Breast epithelium (tissue), 4 donors: Measurements from ENCODE around the gene ZNF92. TPM values are rescaled to one million over a fixed set of nuclear protein-coding genes. Genes with fewer than 3 reads are reported as not detected.
"Not testable (repeated sequence)": the region's sequence is repeated elsewhere in the genome, so short reads cannot be mapped to it uniquely, and the experiment has no call there.

Experiments
- DNase-seq, 2 donors: peaks; one replicate each; pipeline ENCODE4 v3.0.0-alpha.2; 2019; ENCODE audit warnings: low spot score in 2 of 2
- H3K27ac ChIP-seq, 2 donors: fragments of 200-600 bp; sonication (generic) in 1 of 2; one replicate each; pipeline ENCODE4 v1.5.1; 2016 to 2019; ENCODE audit warnings: mild to moderate bottlenecking in 1 of 2
- H3K27me3 ChIP-seq, 2 donors: fragments of 200-600 bp; sonication (generic) in 1 of 2; one replicate each; pipeline versions ENCODE4 v1.5.1 to v1.6.0; 2017 to 2019; ENCODE audit warnings: control low read depth in 1 of 2, mild to moderate bottlenecking in 1 of 2
- H3K36me3 ChIP-seq: fragments of 200-600 bp; one replicate; pipeline ENCODE4 v1.5.1; 2019
- H3K4me1 ChIP-seq, 2 donors: fragments of 200-600 bp; sonication (generic); one replicate each; pipeline ENCODE4 v1.5.1; 2016 to 2019; ENCODE audit warnings: control low read depth in 1 of 2
- H3K4me3 ChIP-seq, 3 donors: fragments of 200-600 bp; sonication (generic); 1 replicate in 2 of 3; 2 replicates in 1 of 3; pipeline ENCODE4 v1.5.1; 2016 to 2019; ENCODE audit warnings: mild to moderate bottlenecking in 3 of 3, moderate library complexity in 2 of 3
- H3K9me3 ChIP-seq, 2 donors: fragments of 200-600 bp; sonication (generic) in 1 of 2; one replicate each; pipeline ENCODE4 v1.5.1; 2016 to 2019; ENCODE audit warnings: control low read depth in 1 of 2
- CTCF ChIP-seq, 3 donors: fragments of 450-650 bp; IDR thresholded peaks; one replicate each; pipeline ENCODE4 v1.5.1; 2016 to 2017; ENCODE audit warnings: antibody characterized with exemption in 3 of 3, mild to moderate bottlenecking in 3 of 3, moderate library complexity in 3 of 3
- POLR2A ChIP-seq: fragments of 450-650 bp; IDR thresholded peaks from one replicate; pipeline ENCODE4 v1.6.1; 2016; ENCODE audit warnings: antibody characterized with exemption, mild to moderate bottlenecking, moderate library complexity
- POLR2AphosphoS5 ChIP-seq, 3 donors: sonication (generic); formaldehyde crosslinking; IDR thresholded peaks; one replicate each; pipeline ENCODE4 v1.6.1; 2017; ENCODE audit warnings: antibody characterized with exemption in 3 of 3
- intact Hi-C: fragments of 100-400 bp; cut with DNase I; formaldehyde crosslinking; loops from one replicate; pipeline ENCODE4 v1.15.1; 2023; ENCODE audit warnings: low total_unique reads
- total RNA-seq, 3 donors: library from RNA; depleted of rRNA; stranded (reverse); fragments of >200 nt; gene quantifications; one replicate each; pipeline ENCODE4 v1.1.0, GENCODE V29; 2016

Gene ZNF92
- total RNA-seq, 3 donors from 2014 or later = 7.7 to 38.8 (median 28.5) TPM

GRCh38 chr7:65342723-65343629 is 30.7 kb upstream of the ZNF92 start:
- H3K27ac ChIP-seq = no peak overlapping the region
- TF ChIP-seq POLR2AphosphoS5 (IDR thresholded peaks at IDR 0.05) (no peak), CTCF (IDR thresholded peaks at IDR 0.05) (no peak), POLR2A (no peak)
- no peaks in the 10 kb centered on the region for H3K4me1 ChIP-seq
- intact Hi-C loops = no loop called here
- H3K9me3 ChIP-seq = peaks cover 0 to 4% of the 10 kb centered on the region in 2 donors
- no peaks in the 10 kb centered on the region for H3K36me3 ChIP-seq
- no peaks in the 10 kb centered on the region for H3K27me3 ChIP-seq
- DNase-seq = no peak
- H3K4me3 ChIP-seq = no peak overlapping the region

GRCh38 chr7:65344541-65344940 is 29.1 kb upstream of the ZNF92 start:
- H3K36me3 ChIP-seq, H3K4me3 ChIP-seq, H3K9me3 ChIP-seq, DNase-seq, intact Hi-C loops, H3K27ac ChIP-seq, H3K4me1 ChIP-seq, H3K27me3 ChIP-seq: not testable (repeated sequence)

DNA sequence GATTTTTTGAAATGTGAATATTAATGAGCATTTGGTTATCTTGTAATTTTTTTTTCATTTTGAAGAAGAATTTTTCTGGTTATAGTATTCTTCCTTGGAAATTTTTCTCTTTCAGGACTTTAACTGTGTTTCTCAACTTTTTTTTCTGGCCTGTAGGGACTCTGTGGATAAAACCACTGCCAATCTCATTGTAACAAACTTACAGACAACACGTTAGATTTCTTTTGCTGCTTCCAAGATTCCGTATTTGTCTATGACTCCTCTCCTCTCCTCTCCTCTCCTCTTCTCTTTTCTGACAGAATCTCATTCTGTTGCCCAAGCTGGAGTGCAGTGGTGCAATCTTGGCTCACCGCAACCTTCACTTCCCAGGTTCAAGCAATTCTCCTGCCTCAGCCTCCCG is 19.4 kb upstream of the ZNF92 start:
- TF ChIP-seq CTCF (IDR thresholded peaks at IDR 0.05) = no peak
- no peak for TF ChIP-seq POLR2A
- no peak for TF ChIP-seq POLR2AphosphoS5 (IDR thresholded peaks at IDR 0.05)
- H3K4me3 ChIP-seq = no peak overlapping the region
- no peaks in the 10 kb centered on the region for H3K27me3 ChIP-seq
- H3K27ac ChIP-seq = no peak overlapping the region
- DNase-seq = no peak
- no peaks in the 10 kb centered on the region for H3K9me3 ChIP-seq
- no peaks in the 10 kb centered on the region for H3K36me3 ChIP-seq
- intact Hi-C loops = no loop called here
- no peaks in the 10 kb centered on the region for H3K4me1 ChIP-seq

DNA sequence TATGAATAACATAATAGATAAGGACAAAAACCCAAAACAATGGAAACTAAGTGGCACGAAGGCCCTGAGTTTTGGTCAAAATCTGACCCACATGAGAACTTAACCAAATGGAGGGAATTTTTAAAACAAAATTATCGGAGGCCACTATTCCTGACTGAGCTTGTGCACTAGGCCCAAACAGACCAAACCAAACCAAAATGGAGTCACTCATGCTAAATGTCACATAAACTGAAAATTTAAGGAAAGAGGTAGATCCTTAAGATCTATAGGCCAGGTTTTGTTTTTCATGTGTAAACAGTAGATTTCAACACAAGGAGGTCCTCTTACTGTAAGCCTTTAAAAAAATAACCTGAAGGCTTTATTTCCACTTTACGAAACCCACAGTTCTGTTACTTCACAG is 3.8 kb upstream of the ZNF92 start:
- no peaks in the 10 kb centered on the region for H3K27me3 ChIP-seq
- TF ChIP-seq POLR2A (no peak), CTCF (IDR thresholded peaks at IDR 0.05) (no peak), POLR2AphosphoS5 (IDR thresholded peaks at IDR 0.05) (no peak)
- no peak overlapping the region for H3K27ac ChIP-seq
- no peaks in the 10 kb centered on the region for H3K9me3 ChIP-seq
- intact Hi-C loops = no loop called here
- H3K4me1 ChIP-seq = no peaks in the 10 kb centered on the region
- DNase-seq = no peak
- H3K4me3 ChIP-seq = no peak overlapping the region
- no peaks in the 10 kb centered on the region for H3K36me3 ChIP-seq

DNA sequence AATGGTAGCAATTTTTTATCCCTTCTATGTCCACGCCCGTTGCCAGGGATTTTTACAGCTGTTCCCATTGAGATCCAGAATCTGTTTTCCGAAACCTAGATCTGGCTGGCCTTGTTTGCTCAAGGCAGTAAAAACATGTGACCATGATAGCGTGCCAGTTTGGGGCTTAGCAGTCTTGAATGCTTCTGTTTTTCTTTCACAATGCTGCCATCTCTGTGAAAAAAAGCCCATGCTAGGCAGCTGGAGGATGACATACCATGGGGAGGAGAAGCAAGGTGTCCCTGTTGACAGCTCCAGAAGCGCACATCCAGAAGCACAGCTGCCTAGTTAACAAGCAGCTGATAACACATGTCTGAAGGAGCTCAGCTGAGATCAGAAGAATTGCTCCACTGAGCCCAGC is 2.2 kb upstream of the ZNF92 start:
- intact Hi-C loops = no loop called here
- no peak for DNase-seq
- no peak for TF ChIP-seq CTCF (IDR thresholded peaks at IDR 0.05)
- no peak for TF ChIP-seq POLR2A
- no peak for TF ChIP-seq POLR2AphosphoS5 (IDR thresholded peaks at IDR 0.05)

More for the DNA sequence above, 2.2 kb upstream of the ZNF92 start:
- Histone ChIP-seq H3K36me3 (no peaks in the 10 kb centered on the region), H3K4me3 (no peak overlapping the region), H3K27ac (no peak overlapping the region), H3K27me3 (no peaks in the 10 kb centered on the region), H3K9me3 (no peaks in the 10 kb centered on the region), H3K4me1 (no peaks in the 10 kb centered on the region)
